ENCODE data around the gene NUP205.
"Not testable (repeated sequence)": the region's sequence is repeated elsewhere in the genome, so short reads cannot be mapped to it uniquely, and the experiment has no call there.

NUP205 gene

DNA sequence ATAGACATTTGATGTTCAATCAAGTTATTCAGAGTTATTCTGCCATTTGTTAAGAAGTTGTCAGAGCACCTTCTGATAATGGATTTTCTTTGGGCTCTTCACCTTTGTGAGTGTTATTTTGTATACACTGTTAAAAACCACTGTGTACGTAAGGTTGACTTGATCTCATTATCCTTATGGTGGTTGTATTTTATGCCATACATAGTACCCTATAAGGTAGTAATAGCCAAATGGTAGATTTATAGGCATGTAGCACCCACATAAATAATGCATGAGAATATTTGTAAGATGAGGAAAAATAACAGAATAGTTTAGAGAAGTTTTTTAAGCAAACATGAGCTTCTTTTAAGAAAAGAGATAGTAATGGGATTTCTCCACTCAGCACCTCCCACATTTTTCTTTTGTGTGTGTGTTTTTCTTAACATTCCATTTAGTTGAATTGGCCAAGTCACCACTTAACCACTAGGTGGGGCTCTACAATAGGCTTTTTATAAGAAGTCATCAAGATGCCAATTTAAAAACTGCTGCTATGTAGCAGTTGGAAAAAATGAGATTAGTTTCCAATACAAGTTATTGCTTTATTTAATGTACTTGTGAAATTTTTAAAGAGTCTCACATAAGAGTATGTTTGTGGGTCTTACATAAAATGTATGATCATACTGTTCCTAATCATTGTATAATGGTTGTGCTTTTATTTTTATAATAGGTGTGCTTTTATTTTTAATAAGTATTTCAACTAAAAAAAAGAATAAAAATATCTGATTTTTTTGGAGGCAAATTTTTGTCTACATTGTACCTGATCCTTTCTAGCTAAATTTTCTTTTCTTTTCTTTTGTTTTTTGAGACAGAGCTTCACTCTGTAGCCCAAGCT is 63.5 kb downstream of the NUP205 start:
- Histone ChIP-seq H3K27ac (peak overlapping the region in 1 of 2 donors; percentile 47), H3K4me3 (no peak overlapping the region), H3K4me1 (peaks cover 0 to 13% (median 0%) of the 10 kb centered on the region in 4 donors), H3K36me3 (peaks cover 51 to 83% (median 62%) of the 10 kb centered on the region in 3 donors), H3K27me3 (no peaks in the 10 kb centered on the region), H3K9me3 (no peaks in the 10 kb centered on the region)
- intact Hi-C loops (cut with DNase I; ENCODE audit: low total_unique reads): no loop called here
- DNase-seq: peak in 1 of 2 donors; percentile 52
- TF ChIP-seq, protein P1, sequence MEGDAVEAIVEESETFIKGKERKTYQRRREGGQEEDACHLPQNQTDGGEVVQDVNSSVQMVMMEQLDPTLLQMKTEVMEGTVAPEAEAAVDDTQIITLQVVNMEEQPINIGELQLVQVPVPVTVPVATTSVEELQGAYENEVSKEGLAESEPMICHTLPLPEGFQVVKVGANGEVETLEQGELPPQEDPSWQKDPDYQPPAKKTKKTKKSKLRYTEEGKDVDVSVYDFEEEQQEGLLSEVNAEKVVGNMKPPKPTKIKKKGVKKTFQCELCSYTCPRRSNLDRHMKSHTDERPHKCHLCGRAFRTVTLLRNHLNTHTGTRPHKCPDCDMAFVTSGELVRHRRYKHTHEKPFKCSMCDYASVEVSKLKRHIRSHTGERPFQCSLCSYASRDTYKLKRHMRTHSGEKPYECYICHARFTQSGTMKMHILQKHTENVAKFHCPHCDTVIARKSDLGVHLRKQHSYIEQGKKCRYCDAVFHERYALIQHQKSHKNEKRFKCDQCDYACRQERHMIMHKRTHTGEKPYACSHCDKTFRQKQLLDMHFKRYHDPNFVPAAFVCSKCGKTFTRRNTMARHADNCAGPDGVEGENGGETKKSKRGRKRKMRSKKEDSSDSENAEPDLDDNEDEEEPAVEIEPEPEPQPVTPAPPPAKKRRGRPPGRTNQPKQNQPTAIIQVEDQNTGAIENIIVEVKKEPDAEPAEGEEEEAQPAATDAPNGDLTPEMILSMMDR (IDR thresholded peaks at IDR 0.05): peak; percentile 67 to 82

- no peaks in the 10 kb centered on the region for H3K27me3 ChIP-seq
- H3K36me3 ChIP-seq: peaks cover 38 to 94% (median 61%) of the 10 kb centered on the region in 3 donors
- H3K4me3 ChIP-seq: no peak overlapping the region
- H3K4me1 ChIP-seq: no peaks in the 10 kb centered on the region
- no peak overlapping the region for H3K27ac ChIP-seq
- TF ChIP-seq, protein P1 (IDR thresholded peaks at IDR 0.05): no peak
- intact Hi-C loops (cut with DNase I; ENCODE audit: low total_unique reads): no loop called here
- no peak for DNase-seq
- H3K9me3 ChIP-seq: no peaks in the 10 kb centered on the region
These were observed 76.6 kb downstream of the NUP205 start for GRCh38 chr7:135634191-135634878.

GRCh38 chr7:135639690-135640089 is 82.0 kb downstream of the NUP205 start:
- intact Hi-C loops (cut with DNase I; ENCODE audit: low total_unique reads): loop anchor here (10.0 kb wide), 1 partner anchor 355 kb away; no protein-coding TSS in a partner anchor
- H3K36me3 ChIP-seq: peaks cover 31 to 92% (median 52%) of the 10 kb centered on the region in 3 donors
- not testable (repeated sequence) for H3K4me1 ChIP-seq, H3K27me3 ChIP-seq, DNase-seq, H3K27ac ChIP-seq, H3K9me3 ChIP-seq, H3K4me3 ChIP-seq

- Histone ChIP-seq H3K27me3 (no peaks in the 10 kb centered on the region), H3K36me3 (peaks cover 11 to 72% (median 47%) of the 10 kb centered on the region in 3 donors), H3K27ac (no peak overlapping the region), H3K4me1 (no peaks in the 10 kb centered on the region), H3K4me3 (no peak overlapping the region), H3K9me3 (no peaks in the 10 kb centered on the region)
- intact Hi-C loops (cut with DNase I; ENCODE audit: low total_unique reads): loop anchor here (10.0 kb wide), 1 partner anchor 359 kb away; no protein-coding TSS in a partner anchor
- no peak for DNase-seq
- TF ChIP-seq, protein P1 (IDR thresholded peaks at IDR 0.05): no peak
These were observed 86.4 kb downstream of the NUP205 start for GRCh38 chr7:135644154-135644553.

DNA sequence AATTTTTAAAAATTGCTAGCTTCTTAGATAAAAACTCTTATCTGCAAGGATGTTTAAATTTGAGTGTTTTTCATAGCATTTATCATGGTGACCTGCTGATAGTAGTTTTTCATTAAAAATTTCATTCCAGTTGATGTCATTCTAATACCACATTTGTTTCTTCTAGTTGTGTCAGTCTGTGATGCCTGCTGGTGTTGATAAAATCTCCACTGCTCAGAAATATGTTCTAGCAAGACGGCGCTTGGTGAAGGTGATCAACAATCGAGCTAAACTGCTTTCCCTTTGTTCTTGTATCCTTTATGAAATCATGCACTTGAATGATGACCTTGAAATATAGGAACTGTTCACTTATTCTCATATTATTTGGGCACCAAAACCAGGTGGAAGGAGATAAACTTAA is 87.0 kb downstream of the NUP205 start:
- Histone ChIP-seq H3K27me3 (no peaks in the 10 kb centered on the region), H3K4me1 (no peaks in the 10 kb centered on the region), H3K4me3 (no peak overlapping the region), H3K36me3 (peaks cover 5 to 72% (median 45%) of the 10 kb centered on the region in 3 donors), H3K27ac (no peak overlapping the region), H3K9me3 (no peaks in the 10 kb centered on the region)
- intact Hi-C loops (cut with DNase I; ENCODE audit: low total_unique reads): loop anchor here (10.0 kb wide), 1 partner anchor 360 kb away; no protein-coding TSS in a partner anchor
- no peak for DNase-seq
- TF ChIP-seq, protein P1 (IDR thresholded peaks at IDR 0.05): no peak

All from tibial artery (tissue), 4 donors.